GM23338 (cell line): ENCODE data around the gene MT1H. TPM values are rescaled to one million over a fixed set of nuclear protein-coding genes. Genes with fewer than 3 reads are reported as not detected.
A peak's percentile ranks its signal among the peaks of the same experiment; 100 is the strongest.

ENCODE experiments used
- ATAC-seq: fragments of 200-7000 bp; cut with Tn5 transposase; 3 replicates; pipeline ENCODE4 v1.9.1; 2020
- DNase-seq: peaks from one replicate; pipeline ENCODE4 v3.0.0-alpha.2; 2015; ENCODE audit warnings: low spot score
- H2AFZ ChIP-seq: fragments of 200-600 bp; sonication (generic); 2 replicates; pipeline ENCODE4 v1.8.0; 2016; ENCODE audit warnings: antibody characterized with exemption, mild to moderate bottlenecking, moderate library complexity
- H3F3A ChIP-seq: fragments of 200-600 bp; sonication (generic); replicated peaks from 2 replicates; pipeline ENCODE4 v1.8.0; 2017; ENCODE audit warnings: antibody characterized with exemption, mixed run types, low read depth
- H3K27ac ChIP-seq: fragments of 200-600 bp; sonication (generic); 2 replicates; pipeline ENCODE4 v1.6.1; 2016; ENCODE audit warnings: low read depth
- H3K27me3 ChIP-seq: fragments of 200-600 bp; sonication (generic); 2 replicates; pipeline ENCODE4 v1.8.0; 2016; ENCODE audit warnings: mild to moderate bottlenecking, mixed run types, moderate library complexity; ENCODE audit not compliant: insufficient read depth
- H3K36me3 ChIP-seq: fragments of 200-600 bp; sonication (generic); 2 replicates; pipeline ENCODE4 v1.8.0; 2016; ENCODE audit warnings: mild to moderate bottlenecking; ENCODE audit not compliant: insufficient read depth
- H3K4me1 ChIP-seq: fragments of 200-600 bp; sonication (generic); 2 replicates; pipeline ENCODE4 v1.8.0; 2016; ENCODE audit warnings: mild to moderate bottlenecking, moderate library complexity; ENCODE audit not compliant: insufficient read depth
- H3K4me2 ChIP-seq: fragments of 200-600 bp; sonication (generic); 2 replicates; pipeline ENCODE4 v1.7.1; 2017; ENCODE audit warnings: mixed run types
- H3K4me3 ChIP-seq: fragments of 200-600 bp; sonication (generic); 2 replicates; pipeline ENCODE4 v1.6.1; 2016; ENCODE audit warnings: mixed run types
- H3K79me2 ChIP-seq: fragments of 200-600 bp; sonication (generic); replicated peaks from 2 replicates; pipeline ENCODE4 v1.8.0; 2017; ENCODE audit warnings: mild to moderate bottlenecking; ENCODE audit not compliant: insufficient read depth
- H3K9me2 ChIP-seq: fragments of 200-600 bp; sonication (generic); 2 replicates; pipeline ENCODE4 v1.8.0; 2017; ENCODE audit not compliant: insufficient read depth
- H4K20me1 ChIP-seq: fragments of 200-600 bp; sonication (generic); replicated peaks from 2 replicates; pipeline ENCODE4 v1.8.0; 2017; ENCODE audit warnings: mild to moderate bottlenecking; ENCODE audit not compliant: insufficient read depth
- H3K27ac Mint-ChIP-seq: 2 replicates; pipeline ENCODE4 v1.8.0; 2020; ENCODE audit warnings: inconsistent platforms, mild to moderate bottlenecking, moderate library complexity, mixed read lengths
- H3K27me3 Mint-ChIP-seq: 3 replicates; pipeline ENCODE4 v1.8.0; 2022; ENCODE audit warnings: low read depth, mild to moderate bottlenecking, moderate library complexity, mixed read lengths, inconsistent platforms; ENCODE audit not compliant: insufficient read depth, poor library complexity
- H3K36me3 Mint-ChIP-seq: 3 replicates; pipeline ENCODE4 v1.8.0; 2021; ENCODE audit warnings: low read depth, mild to moderate bottlenecking, inconsistent platforms, moderate library complexity, mixed read lengths
- H3K4me1 Mint-ChIP-seq: 3 replicates; pipeline ENCODE4 v1.8.0; 2020; ENCODE audit warnings: mild to moderate bottlenecking, inconsistent platforms, mixed read lengths
- H3K4me3 Mint-ChIP-seq: 3 replicates; pipeline ENCODE4 v1.8.0; 2021; ENCODE audit warnings: moderate library complexity, mild to moderate bottlenecking, inconsistent platforms, mixed read lengths
- H3K9me3 Mint-ChIP-seq: 3 replicates; pipeline ENCODE4 v1.8.0; 2020; ENCODE audit warnings: moderate library complexity, mild to moderate bottlenecking, inconsistent platforms, mixed read lengths
- CREB1 ChIP-seq: fragments of 250-450 bp; sonication (Bioruptor Pico); IDR thresholded peaks from 2 replicates; pipeline ENCODE4 v1.5.0; 2020; ENCODE audit warnings: low read depth, mild to moderate bottlenecking, moderate library complexity
- CTCF ChIP-seq, 2 experiments: fragments of 200-600 bp in 1 of 2; sonication (generic) in 1 of 2; conservative IDR thresholded peaks; 2 replicates each; pipeline versions ENCODE4 v1.5.1 to v1.6.1; 2016 to 2017; ENCODE audit warnings: antibody characterized with exemption in 2 of 2, low read depth in 2 of 2, mild to moderate bottlenecking in 2 of 2, moderate library complexity in 1 of 2
- EZH2phosphoT487 ChIP-seq: fragments of 200-600 bp; sonication (generic); IDR thresholded peaks from one replicate; pipeline ENCODE4 v1.8.1; 2018; ENCODE audit warnings: antibody characterized with exemption; ENCODE audit not compliant: unreplicated experiment
- JUNB ChIP-seq: IDR thresholded peaks from one replicate; pipeline ENCODE4 v1.6.1; 2016; ENCODE audit warnings: antibody characterized with exemption; ENCODE audit not compliant: unreplicated experiment
- NANOG ChIP-seq: IDR thresholded peaks from 2 replicates; pipeline ENCODE4 v1.6.1; 2016; ENCODE audit warnings: antibody characterized with exemption, borderline replicate concordance
- POLR2AphosphoS5 ChIP-seq: IDR thresholded peaks from 2 replicates; pipeline ENCODE4 v1.6.1; 2016; ENCODE audit warnings: antibody characterized with exemption, low read depth
- STAT1 ChIP-seq: IDR thresholded peaks from one replicate; pipeline ENCODE4 v1.6.1; 2016; ENCODE audit warnings: antibody characterized with exemption; ENCODE audit not compliant: unreplicated experiment
- ZNF331 ChIP-seq: fragments of 250-450 bp; sonication (Bioruptor Pico); IDR thresholded peaks from 2 replicates; pipeline ENCODE4 v1.5.0; 2020; ENCODE audit warnings: low read depth, mild to moderate bottlenecking, moderate library complexity
- polyA plus RNA-seq: library from polyadenylated mRNA; unstranded; fragments of >200 nt; fragmentation: Nextera tagmentation; extraction: Ambion mirVana; gene quantifications from 2 replicates; pipeline ENCODE4 v1.2.1, GENCODE V29; 2016
- total RNA-seq: library from RNA; depleted of rRNA; stranded (reverse); fragments of >200 nt; shearing (Covaris generic); gene quantifications from 2 replicates; pipeline ENCODE4 v1.2.3, GENCODE V29; 2014
- TF ChIP-seq, protein P1 (sequence below): IDR thresholded peaks from 2 replicates; pipeline ENCODE4 v1.6.1; 2016; ENCODE audit warnings: antibody characterized with exemption

MT1H gene
- total and polyA plus RNA-seq, 2 experiments from 2014 or later: 52.3 to 425 TPM

DNA sequence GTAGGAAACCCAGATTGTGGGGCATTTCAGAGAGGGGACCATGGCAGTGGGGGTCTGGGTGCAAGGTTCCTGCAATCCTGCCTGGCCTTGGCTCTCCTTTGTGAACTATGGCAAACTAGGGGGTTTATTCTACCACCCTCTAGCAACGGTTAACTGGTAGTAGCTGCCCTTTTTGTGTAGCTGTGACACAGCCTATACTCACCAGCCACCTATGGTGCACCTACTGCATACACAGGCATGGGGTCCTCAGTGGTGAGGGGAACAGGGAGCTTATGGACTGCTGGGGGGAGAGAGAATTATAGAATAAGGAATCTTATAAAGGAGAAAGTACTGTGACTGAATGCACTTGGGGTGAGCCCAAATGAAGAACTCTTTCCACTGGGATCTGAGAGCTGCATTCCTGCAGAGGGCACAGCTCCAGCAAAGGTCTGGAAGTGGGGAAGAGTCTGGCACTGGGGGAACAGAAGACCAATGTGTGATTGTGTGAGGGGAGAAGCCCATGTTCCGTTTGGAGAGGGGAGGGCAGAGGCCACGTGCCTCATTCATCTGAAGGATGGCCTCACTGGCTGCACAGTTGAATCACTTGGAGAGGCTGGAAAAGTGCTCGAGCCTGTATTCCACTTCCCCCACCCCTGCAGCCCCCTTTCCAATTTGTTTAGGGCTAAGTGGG lies 14.8 kb downstream of the MT1H start:
- ATAC-seq (no peak), DNase-seq (no peak)
- Histone ChIP-seq H2AFZ (no peak overlapping the region), H3K4me1 (peaks cover 29% of the 10 kb centered on the region), H3K27me3 (peaks cover 24% of the 10 kb centered on the region), H3K4me3 (no peak overlapping the region), H3K4me2 (no peak overlapping the region; the same call in 1 of the 2 replicates), H3K36me3 (no peaks in the 10 kb centered on the region), H4K20me1 (no peaks in the 10 kb centered on the region), H3K9me2 (no peaks in the 10 kb centered on the region), H3F3A (peaks cover 7% of the 10 kb centered on the region; the same call in 1 of the 2 replicates), H3K79me2 (peaks cover 14% of the 10 kb centered on the region), H3K27ac (no peak overlapping the region)
- peaks cover 26% of the 10 kb centered on the region for H3K4me1 Mint-ChIP-seq
- peaks cover 29% of the 10 kb centered on the region for H3K27me3 Mint-ChIP-seq
- peak overlapping the region; percentile 93 for H3K4me3 Mint-ChIP-seq
- peaks cover 43% of the 10 kb centered on the region for H3K36me3 Mint-ChIP-seq
- H3K27ac Mint-ChIP-seq: 0 out of 2 replicates have a peak overlapping the region, but pooled peaks have one; percentile 38
- H3K9me3 Mint-ChIP-seq: peaks cover 11% of the 10 kb centered on the region; the same call in 2 of the 3 replicates
- no peak for TF ChIP-seq CTCF (conservative IDR thresholded peaks at IDR 0.05; ENCODE audit: low read depth in 2 of 2)
- peak; percentile 64 for TF ChIP-seq POLR2AphosphoS5

GRCh38 chr16:56684926-56685590 lies 15.4 kb downstream of the MT1H start:
- ATAC-seq (no peak), DNase-seq (no peak)
- Histone ChIP-seq H3K36me3 (no peaks in the 10 kb centered on the region), H2AFZ (no peak overlapping the region), H3K27ac (no peak overlapping the region), H3F3A (peaks cover 7% of the 10 kb centered on the region; the same call in 1 of the 2 replicates), H3K9me2 (no peaks in the 10 kb centered on the region), H3K4me3 (no peak overlapping the region), H3K79me2 (peaks cover 14% of the 10 kb centered on the region), H3K27me3 (peaks cover 24% of the 10 kb centered on the region), H4K20me1 (no peaks in the 10 kb centered on the region), H3K4me1 (peaks cover 30% of the 10 kb centered on the region), H3K4me2 (no peak overlapping the region)
- Mint-ChIP-seq H3K4me1 (peaks cover 27% of the 10 kb centered on the region), H3K4me3 (peak overlapping the region; percentile 93; the same call in 1 of the 3 replicates), H3K27me3 (peaks cover 33% of the 10 kb centered on the region), H3K36me3 (peaks cover 43% of the 10 kb centered on the region), H3K27ac (no peak overlapping the region), H3K9me3 (peaks cover 11% of the 10 kb centered on the region; the same call in 2 of the 3 replicates)
- no peak for TF ChIP-seq JUNB
- no peak for TF ChIP-seq EZH2phosphoT487
- TF ChIP-seq, protein P1, sequence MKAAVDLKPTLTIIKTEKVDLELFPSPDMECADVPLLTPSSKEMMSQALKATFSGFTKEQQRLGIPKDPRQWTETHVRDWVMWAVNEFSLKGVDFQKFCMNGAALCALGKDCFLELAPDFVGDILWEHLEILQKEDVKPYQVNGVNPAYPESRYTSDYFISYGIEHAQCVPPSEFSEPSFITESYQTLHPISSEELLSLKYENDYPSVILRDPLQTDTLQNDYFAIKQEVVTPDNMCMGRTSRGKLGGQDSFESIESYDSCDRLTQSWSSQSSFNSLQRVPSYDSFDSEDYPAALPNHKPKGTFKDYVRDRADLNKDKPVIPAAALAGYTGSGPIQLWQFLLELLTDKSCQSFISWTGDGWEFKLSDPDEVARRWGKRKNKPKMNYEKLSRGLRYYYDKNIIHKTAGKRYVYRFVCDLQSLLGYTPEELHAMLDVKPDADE: no peak
- no peak for TF ChIP-seq ZNF331
- TF ChIP-seq POLR2AphosphoS5: no peak
- TF ChIP-seq NANOG: no peak
- TF ChIP-seq CTCF (conservative IDR thresholded peaks at IDR 0.05; ENCODE audit: low read depth in 2 of 2): no peak
- TF ChIP-seq STAT1: no peak
- no peak for TF ChIP-seq CREB1 (CRISPR knock-in tag)
